ENCODE results near the gene SPATS2.

The SPATS2 gene

GRCh38 chr12:49550693-49551252, 183.5 kb downstream of the SPATS2 start:
- in situ Hi-C loops (cut with MboI; ENCODE audit: low sequenced_read_pairs), result no loop called here

GRCh38 chr12:49552014-49552413, 184.8 kb downstream of the SPATS2 start:
- in situ Hi-C loops (cut with MboI; ENCODE audit: low sequenced_read_pairs), result no loop called here

- in situ Hi-C loops (cut with MboI; ENCODE audit: low sequenced_read_pairs), result no loop called here
Observed at GRCh38 chr12:49552425-49552824, 185.2 kb downstream of the SPATS2 start.

- in situ Hi-C loops (cut with MboI; ENCODE audit: low sequenced_read_pairs), result no loop called here
Observed at GRCh38 chr12:49552899-49553298, 185.6 kb downstream of the SPATS2 start.

GRCh38 chr12:49553512-49554088, 186.3 kb downstream of the SPATS2 start:
- in situ Hi-C loops (cut with MboI; ENCODE audit: low sequenced_read_pairs), result no loop called here

- in situ Hi-C loops (cut with MboI; ENCODE audit: low sequenced_read_pairs), result no loop called here
Observed at GRCh38 chr12:49554266-49554665, 187.0 kb downstream of the SPATS2 start.

- in situ Hi-C loops (cut with MboI; ENCODE audit: low sequenced_read_pairs), result no loop called here
Observed at GRCh38 chr12:49555631-49556390, 188.5 kb downstream of the SPATS2 start.

- in situ Hi-C loops (cut with MboI; ENCODE audit: low sequenced_read_pairs), result no loop called here
Observed at GRCh38 chr12:49556391-49557186, 189.3 kb downstream of the SPATS2 start.

- in situ Hi-C loops (cut with MboI; ENCODE audit: low sequenced_read_pairs), result no loop called here
Observed at GRCh38 chr12:49557187-49557916, 190.1 kb downstream of the SPATS2 start.

GRCh38 chr12:49557917-49558215, 190.6 kb downstream of the SPATS2 start:
- in situ Hi-C loops (cut with MboI; ENCODE audit: low sequenced_read_pairs), result no loop called here

- in situ Hi-C loops (cut with MboI; ENCODE audit: low sequenced_read_pairs), result no loop called here
Observed at GRCh38 chr12:49558526-49558925, 191.3 kb downstream of the SPATS2 start.

- in situ Hi-C loops (cut with MboI; ENCODE audit: low sequenced_read_pairs), result no loop called here
Observed at GRCh38 chr12:49559011-49559675, 191.9 kb downstream of the SPATS2 start.

- in situ Hi-C loops (cut with MboI; ENCODE audit: low sequenced_read_pairs), result no loop called here
Observed at GRCh38 chr12:49560695-49561094, 193.4 kb downstream of the SPATS2 start.

- in situ Hi-C loops (cut with MboI; ENCODE audit: low sequenced_read_pairs), result no loop called here
Observed at GRCh38 chr12:49562233-49562632, 195.0 kb downstream of the SPATS2 start.

- in situ Hi-C loops (cut with MboI; ENCODE audit: low sequenced_read_pairs), result no loop called here
Observed at GRCh38 chr12:49562831-49563230, 195.6 kb downstream of the SPATS2 start.

- in situ Hi-C loops (cut with MboI; ENCODE audit: low sequenced_read_pairs), result no loop called here
Observed at GRCh38 chr12:49563951-49564685, 196.9 kb downstream of the SPATS2 start.

GRCh38 chr12:49564686-49565405, 197.6 kb downstream of the SPATS2 start:
- in situ Hi-C loops (cut with MboI; ENCODE audit: low sequenced_read_pairs), result no loop called here

GRCh38 chr12:49565406-49566265, 198.4 kb downstream of the SPATS2 start:
- in situ Hi-C loops (cut with MboI; ENCODE audit: low sequenced_read_pairs), result no loop called here

All from hTERT RPE-1 (cell line).